Measurements from ENCODE around the gene GREB1L.

Gene GREB1L

DNA sequence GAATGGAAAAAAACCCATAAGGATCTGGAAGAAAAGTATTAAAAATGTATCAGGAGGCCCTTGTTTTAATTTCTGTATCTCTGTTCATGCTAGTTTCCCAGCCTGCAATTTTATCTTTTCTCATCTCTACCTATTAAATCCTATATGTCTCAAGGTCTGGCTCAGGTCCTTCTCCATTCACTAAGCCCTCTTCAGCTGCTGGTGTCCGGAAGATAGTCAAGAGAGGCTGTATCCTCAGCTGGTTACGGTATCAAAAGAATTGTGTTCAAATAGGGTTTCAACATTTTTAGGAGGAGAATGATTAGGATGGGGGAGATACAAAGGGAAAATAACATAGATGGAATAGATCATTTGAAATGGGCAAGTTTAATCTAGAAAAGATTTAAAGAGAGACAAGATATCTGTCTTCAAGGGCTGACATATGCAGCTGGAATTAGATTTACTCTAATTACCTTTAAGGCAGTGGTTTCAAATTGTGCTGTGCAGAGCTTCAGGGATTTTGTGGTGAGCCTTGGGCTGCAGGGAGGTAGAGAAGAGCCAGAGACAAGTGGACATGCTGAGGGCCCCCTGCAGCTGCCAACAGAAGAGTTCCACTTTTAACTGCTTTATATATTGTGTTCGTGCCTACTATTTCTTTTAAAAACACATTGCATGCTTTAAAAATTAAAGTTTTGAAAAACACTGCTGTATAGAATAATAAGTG lies 24.1 kb downstream of the GREB1L start:
- H3K27ac ChIP-seq, result peak overlapping the region; percentile 52; the same call in 1 of the 2 replicates
- TF ChIP-seq CTCF (conservative IDR thresholded peaks at IDR 0.05), result no peak

- no peak overlapping the region for H3K27ac ChIP-seq
- no peak for TF ChIP-seq CTCF (conservative IDR thresholded peaks at IDR 0.05)
Observed at GRCh38 chr18:21267400-21267799, 25.4 kb downstream of the GREB1L start.

DNA sequence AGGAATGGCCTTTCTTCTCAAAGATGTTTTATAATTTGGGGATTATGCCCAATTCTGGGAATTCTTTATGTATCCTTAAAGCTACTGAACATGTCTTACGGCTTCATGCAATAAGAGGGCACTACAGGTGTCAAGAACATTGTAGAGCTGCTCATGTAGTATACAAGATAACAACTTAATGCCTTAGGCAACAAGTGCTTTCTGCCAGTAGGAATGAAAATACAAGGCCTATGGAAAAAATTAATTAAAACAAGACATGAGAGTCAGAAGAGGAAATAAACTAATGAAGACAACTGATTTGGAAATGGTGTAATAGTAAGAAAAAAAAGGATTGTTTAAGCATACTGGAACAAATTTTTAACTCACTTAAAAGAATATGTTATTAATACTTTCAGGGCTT lies 27.3 kb downstream of the GREB1L start:
- H3K27ac ChIP-seq, result no peak overlapping the region
- TF ChIP-seq CTCF (conservative IDR thresholded peaks at IDR 0.05), result no peak

DNA sequence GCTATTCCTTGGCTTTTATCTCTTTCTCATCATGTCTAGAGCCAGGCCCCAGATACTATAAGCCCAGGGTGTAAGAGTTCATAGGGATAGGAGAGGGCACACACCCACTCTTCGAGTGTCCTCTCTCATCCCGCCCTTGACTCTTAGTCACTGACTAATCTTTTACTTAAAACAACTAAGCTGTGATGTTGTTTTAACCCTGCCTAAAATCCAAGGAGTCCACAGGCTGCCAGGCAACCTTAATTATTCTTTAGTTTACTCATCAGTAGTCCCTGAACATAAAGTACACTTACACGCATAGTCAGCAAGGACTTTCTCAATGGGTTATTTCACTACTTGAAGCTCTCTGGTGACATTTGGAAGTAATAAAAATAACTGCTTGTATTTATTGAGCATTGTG lies 28.4 kb downstream of the GREB1L start:
- no peak for TF ChIP-seq CTCF (conservative IDR thresholded peaks at IDR 0.05)
- H3K27ac ChIP-seq, result peak overlapping the region; percentile 15; the same call in 1 of the 2 replicates

DNA sequence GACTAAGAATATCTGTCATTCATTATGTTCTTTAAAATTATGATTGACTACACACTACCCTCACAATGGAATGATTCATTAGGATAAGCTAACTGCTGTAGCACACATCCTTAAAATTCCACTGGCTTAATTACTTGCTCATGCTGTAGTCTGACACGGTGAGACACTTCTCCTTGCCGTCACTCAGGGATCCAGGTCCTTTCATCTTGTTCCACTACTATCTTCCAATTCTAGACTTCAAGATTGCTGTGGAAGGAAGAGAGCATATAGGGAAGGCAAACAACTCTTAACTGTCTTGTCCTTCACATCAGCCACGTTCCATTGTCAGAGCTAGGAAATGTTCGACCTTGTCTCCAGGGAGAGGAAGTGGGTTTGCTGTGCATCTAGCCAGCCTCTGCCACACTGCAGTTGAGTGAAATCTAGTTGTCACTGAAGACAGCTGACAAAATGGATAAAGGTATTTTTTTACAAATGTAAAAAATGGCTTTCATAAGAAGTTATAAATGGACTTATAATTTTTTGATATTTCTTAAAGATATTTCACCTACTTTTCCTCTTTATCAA lies 30.1 kb downstream of the GREB1L start:
- H3K27ac ChIP-seq, result no peak overlapping the region
- no peak for TF ChIP-seq CTCF (conservative IDR thresholded peaks at IDR 0.05)

DNA sequence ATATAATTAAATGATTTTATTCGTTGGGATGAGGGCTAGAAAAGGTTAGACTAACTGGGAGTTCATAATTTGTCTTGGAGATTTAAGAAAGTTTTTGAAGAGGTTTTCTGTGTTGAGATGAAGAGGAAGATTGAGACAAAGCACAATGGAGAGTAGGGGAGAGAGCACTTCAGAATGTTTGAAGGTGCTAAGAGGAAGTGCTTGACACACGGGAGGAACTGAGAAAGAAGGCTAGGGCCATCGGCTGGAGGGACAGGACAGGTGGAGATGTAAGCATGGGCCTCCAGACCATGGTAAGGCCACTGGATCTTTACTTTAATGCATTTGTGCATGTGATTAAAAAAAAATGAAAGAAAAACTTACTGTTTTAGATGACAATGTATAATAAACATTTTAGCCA lies 31.5 kb downstream of the GREB1L start:
- TF ChIP-seq CTCF (conservative IDR thresholded peaks at IDR 0.05), result no peak
- no peak overlapping the region for H3K27ac ChIP-seq

- no peak for TF ChIP-seq CTCF (conservative IDR thresholded peaks at IDR 0.05)
- no peak overlapping the region for H3K27ac ChIP-seq
Observed at GRCh38 chr18:21275645-21276044, 33.6 kb downstream of the GREB1L start.

All from VCaP (cell line).